Measurements from ENCODE around the gene SLC25A23. TPM values are rescaled to one million over a fixed set of nuclear protein-coding genes. Genes with fewer than 3 reads are reported as not detected.

Gene SLC25A23
- total and polyA plus RNA-seq, 8 donors, result 16.3 to 39.4 (median 20.0) TPM

- no peak for FAIRE-seq
- Histone ChIP-seq H3K4me3 (peak within 1 kb of the TSS in 1 of 4 donors; percentile 18), H3K9me3 (no peaks in the 10 kb centered on the region), H3K4me1 (peaks cover 0 to 2% (median 0%) of the 10 kb centered on the region in 3 donors), H3K27me3 (no peaks in the 10 kb centered on the region), H3K27ac (no peak within 1 kb of the TSS), H3K36me3 (no peaks in the 10 kb centered on the region)
- peak in 2 of 4 donors; percentile 20 to 27 for TF ChIP-seq CTCF (IDR thresholded peaks at IDR 0.05)
- ATAC-seq, result peak in 3 of 4 donors; percentile 65 to 88 (median 71)
- intact Hi-C loops (cut with DNase I), result no loop called here
- WGBS, 2 donors, result 35 to 41% methylated on average over 24 of the region's 24 CpGs
- DNase-seq, result no peak
These were observed 22.1 kb upstream of the SLC25A23 start, which contains the start of gene DENND1C for GRCh38 chr19:6481541-6482342. DENND1C (minus strand) TSS chr19:6481787; CDS start chr19:6481695, 92 bp downstream.

GRCh38 chr19:6480848-6481415 is 21.3 kb upstream of the SLC25A23 start:
- Histone ChIP-seq H3K4me1 (peaks cover 0 to 5% (median 2%) of the 10 kb centered on the region in 3 donors), H3K27me3 (no peaks in the 10 kb centered on the region), H3K4me3 (peak overlapping the region in 1 of 4 donors; percentile 18), H3K9me3 (no peaks in the 10 kb centered on the region), H3K36me3 (no peaks in the 10 kb centered on the region), H3K27ac (no peak overlapping the region)
- DNase-seq (no peak), ATAC-seq (no peak), FAIRE-seq (no peak)
- WGBS, 2 donors, result 63 to 76% methylated on average over 10 of the region's 10 CpGs
- intact Hi-C loops (cut with DNase I), result no loop called here
- TF ChIP-seq CTCF (IDR thresholded peaks at IDR 0.05), result no peak

- intact Hi-C loops (cut with DNase I), result no loop called here
- ATAC-seq, result no peak
- no peak for DNase-seq
- no peaks in the 10 kb centered on the region for H3K36me3 ChIP-seq
- FAIRE-seq, result no peak
- peaks cover 0 to 10% (median 8%) of the 10 kb centered on the region in 3 donors for H3K4me1 ChIP-seq
- H3K27ac ChIP-seq, result no peak overlapping the region
- H3K27me3 ChIP-seq, result no peaks in the 10 kb centered on the region
- TF ChIP-seq CTCF (IDR thresholded peaks at IDR 0.05), result no peak
- WGBS, 2 donors, result 58 to 69% methylated on average over 7 of the region's 7 CpGs
- H3K9me3 ChIP-seq, result no peaks in the 10 kb centered on the region
- H3K4me3 ChIP-seq, result no peak overlapping the region
These were observed 20.3 kb upstream of the SLC25A23 start for GRCh38 chr19:6479836-6480398.

- H3K27ac ChIP-seq, result no peak overlapping the region
- no peaks in the 10 kb centered on the region for H3K27me3 ChIP-seq
- DNase-seq, result peak in 1 of 6 donors; percentile 23
- no peak overlapping the region for H3K4me3 ChIP-seq
- TF ChIP-seq CTCF (IDR thresholded peaks at IDR 0.05), result no peak
- intact Hi-C loops (cut with DNase I), result no loop called here
- peaks cover 0 to 10% (median 8%) of the 10 kb centered on the region in 3 donors for H3K4me1 ChIP-seq
- 77 to 87% methylated on average over 13 of the region's 13 CpGs for WGBS, 2 donors
- FAIRE-seq, result no peak
- H3K9me3 ChIP-seq, result no peaks in the 10 kb centered on the region
- H3K36me3 ChIP-seq, result no peaks in the 10 kb centered on the region
- no peak for ATAC-seq
These were observed 19.2 kb upstream of the SLC25A23 start for GRCh38 chr19:6478815-6479214.

All from pancreas (tissue), 10 donors.